Stimulated activated CD4-positive, alpha-beta T cell treated with anti-CD3 and anti-CD28 coated beads, Interleukin-15, amount 100 ng/mL, for 48 hours (primary cell): ENCODE data around the gene MEA1.
A peak's percentile ranks its signal among the peaks of the same experiment; 100 is the strongest.
"Not testable (repeated sequence)": the region's sequence is repeated elsewhere in the genome, so short reads cannot be mapped to it uniquely, and the experiment has no call there.

ENCODE experiments used
- DNase-seq, 2 donors: peaks; one replicate each; pipeline ENCODE4 v3.0.0-alpha.2; 2020; ENCODE audit warnings: low read depth in 2 of 2

Gene MEA1

DNA sequence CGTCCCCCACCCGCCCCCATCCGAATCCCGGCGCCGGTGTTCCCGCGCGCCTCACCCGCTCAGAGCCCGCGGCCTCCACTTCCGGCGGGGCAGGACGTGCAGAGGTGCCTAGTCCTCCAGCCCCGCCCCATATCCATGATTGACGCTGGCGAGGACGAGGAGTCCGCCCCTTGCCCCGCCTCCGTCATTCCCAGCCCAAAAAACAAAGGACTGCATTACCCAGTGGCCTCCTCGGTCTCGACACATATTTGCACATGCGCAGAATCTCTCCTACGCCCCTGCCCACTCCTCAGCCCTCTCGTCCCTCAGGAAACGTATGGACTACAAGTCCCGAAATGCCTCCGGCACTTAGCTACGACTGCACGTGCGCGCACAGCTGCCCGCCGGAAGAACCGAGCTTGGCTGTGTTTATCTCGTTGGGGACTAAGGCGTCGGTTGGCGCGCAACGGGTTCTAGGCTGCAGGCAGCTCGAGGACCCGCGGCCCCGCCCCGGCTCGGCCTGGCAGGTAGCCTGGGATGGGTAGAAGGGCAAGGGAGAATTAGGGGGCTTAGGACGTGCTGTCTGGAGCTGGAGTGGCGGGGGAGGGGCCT, at the start of gene MEA1, which contains the start of gene KLHDC3:
Gene MEA1 (minus strand): TSS at position 104 of the 591 bp plus-strand sequence. CDS start 133 bp downstream, outside the sequence.
Gene KLHDC3 (plus strand): TSS at position 407 of the 591 bp plus-strand sequence. CDS start 2,944 bp downstream, outside the sequence.
- peak; percentile 98 to 99 for DNase-seq

DNA sequence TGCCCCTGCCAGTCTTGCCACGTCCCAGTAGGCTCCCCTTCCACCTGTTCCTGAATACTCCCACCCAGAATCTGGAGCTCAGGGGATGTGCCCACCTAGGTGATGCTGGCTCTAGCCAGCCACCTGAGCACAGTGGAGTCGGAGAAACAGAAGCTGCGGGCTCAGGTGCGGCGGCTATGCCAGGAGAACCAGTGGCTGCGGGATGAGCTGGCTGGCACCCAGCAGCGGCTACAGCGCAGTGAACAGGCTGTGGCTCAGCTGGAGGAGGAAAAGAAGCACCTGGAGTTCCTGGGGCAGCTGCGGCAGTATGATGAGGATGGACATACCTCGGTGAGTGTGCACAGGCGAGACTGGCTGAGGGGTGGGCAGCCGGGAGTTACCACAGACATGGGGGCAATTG, 49.1 kb upstream of the MEA1 start:
- DNase-seq, result no peak

DNA sequence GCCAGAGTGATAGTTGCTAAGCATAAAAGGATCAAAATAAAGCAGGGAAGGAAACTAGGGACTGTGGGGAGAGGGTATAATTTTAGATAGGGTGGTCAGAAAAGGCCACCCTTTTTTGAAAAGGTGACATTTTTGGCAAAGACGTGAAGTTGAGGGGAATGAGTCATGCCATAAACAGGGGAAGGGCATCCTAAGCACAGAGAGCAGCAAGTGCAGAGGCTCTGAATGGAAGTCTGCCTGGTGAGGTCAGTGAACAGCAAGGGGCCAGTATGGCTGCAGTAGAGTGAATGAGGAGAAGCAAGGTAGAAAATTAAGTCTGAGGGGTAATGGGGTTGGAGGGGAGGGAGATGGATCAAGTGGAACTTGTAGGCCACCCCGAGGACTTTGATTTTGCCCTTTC, 48.1 kb upstream of the MEA1 start:
- no peak for DNase-seq

DNA sequence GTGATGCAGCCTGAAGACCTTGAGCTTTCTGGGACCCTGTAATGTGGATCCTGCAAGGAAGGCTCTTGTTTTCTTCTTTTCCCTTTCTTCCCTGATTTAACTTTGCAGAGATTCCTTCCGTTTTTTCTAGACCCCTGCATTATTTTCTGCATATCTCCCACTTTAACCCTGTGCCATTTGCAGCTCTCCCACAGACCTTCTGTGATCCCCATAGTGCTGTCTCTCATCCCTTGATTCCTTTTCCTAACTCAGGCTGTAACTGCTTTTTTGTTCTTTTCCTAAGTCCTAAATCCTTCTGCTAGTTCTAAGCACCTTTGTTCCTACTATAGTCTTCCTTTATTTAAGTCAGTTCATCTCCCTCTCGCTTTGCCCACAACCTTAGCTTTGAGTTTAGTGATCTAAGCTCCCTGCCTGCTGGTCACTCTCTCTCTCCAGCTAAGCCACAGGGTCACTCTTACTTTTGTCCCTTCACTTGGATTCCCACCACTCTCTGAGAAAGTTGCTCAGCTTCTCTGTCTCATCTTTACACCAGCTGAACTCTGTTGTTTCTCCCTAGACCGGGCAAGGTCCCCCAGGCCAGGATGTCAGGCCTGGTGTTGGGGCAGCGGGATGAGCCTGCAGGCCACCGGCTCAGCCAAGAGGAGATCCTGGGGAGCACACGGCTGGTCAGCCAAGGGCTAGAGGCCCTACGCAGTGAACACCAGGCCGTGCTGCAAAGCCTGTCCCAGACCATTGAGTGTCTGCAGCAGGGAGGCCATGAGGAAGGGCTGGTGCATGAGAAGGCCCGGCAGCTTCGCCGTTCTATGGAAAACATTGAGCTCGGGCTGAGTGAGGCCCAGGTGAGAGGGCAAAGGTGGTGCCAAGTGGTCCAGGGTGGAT, 47.2 kb upstream of the MEA1 start:
- DNase-seq, result no peak

DNA sequence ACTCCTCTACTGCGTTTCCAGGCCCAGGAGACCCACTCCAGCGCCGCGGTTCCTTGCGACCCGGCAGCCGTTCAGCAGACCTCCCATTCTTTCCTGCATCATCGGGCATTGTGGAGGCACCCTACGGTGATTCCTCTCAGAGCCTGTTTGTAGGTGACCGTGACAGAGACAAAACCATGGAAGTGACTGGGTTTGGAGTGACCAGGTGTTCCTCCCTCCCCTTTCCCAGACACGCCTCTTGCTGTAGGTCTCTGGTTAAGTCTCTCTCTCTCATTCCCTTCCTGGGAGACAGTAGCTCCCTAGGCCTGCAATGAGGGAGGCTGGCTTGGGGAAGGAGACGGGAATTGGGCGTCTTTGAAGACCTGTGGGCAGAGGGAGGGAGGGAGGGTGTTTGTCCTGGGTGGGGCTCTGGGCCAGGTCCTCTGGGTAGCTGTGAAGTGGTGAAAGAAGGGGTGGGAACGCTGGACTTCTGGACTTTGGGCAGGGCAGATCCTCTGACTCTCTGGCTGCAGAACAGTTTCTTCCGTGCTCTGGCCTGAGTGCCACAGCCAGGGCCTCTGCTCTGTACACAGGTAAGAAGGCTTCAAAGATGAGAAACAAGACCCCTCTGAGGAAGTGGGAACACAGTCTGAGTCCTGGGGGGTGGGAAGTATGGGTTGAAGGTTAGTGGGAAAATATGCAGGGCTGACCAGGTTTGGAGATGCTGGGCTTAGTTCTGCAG, 46.4 kb upstream of the MEA1 start:
- DNase-seq, result no peak

DNA sequence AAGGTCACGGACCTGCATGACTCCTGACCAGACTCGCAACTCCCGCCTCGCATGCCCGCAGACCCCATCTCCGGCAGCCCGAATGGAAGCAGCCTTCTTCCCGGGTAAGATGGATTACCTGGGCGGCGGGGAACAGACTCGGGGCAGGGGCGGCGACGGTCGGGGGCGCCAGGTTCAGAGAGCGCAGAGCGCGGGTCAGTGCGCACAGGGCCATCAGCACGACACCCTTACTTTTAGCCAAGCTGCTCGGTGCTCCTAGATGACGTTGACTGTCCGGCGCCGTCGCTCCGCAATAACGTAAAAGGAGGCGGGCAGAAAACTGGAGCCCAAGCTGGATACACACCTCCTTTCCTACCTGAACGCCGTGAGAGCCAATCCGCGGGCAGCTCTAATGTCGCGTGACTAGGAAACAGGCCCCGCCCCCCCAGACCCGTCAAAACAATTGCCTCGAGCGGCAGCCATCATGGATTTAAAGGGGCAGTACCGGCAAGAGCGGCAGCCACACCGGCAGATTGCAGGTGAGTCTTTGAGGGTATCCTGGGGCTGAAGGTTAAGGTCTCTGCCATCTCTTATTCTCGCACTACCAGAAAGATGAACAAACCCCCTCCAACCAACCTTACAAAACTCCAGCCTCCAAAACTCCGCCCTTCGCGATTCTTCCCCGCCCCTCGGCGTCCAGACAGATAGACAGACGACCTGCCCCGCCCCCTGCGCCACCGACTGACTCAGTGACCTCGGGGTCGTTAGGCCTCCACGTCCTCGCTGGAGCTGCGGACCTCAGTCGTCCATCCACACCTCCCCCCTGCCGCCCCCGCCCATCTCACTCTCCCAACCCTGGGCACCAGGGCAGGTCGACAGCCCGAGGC, 45.7 kb upstream of the MEA1 start, which contains the start of the genes KLC4 and MRPL2:
Gene KLC4 (plus strand): TSS at position 464 of the 866 bp plus-strand sequence. CDS start 1,705 bp downstream, outside the sequence.
Gene MRPL2 (minus strand): TSS at position 267 of the 866 bp plus-strand sequence. CDS start 53 bp downstream, at position 214.
- peak; percentile 95 to 96 for DNase-seq

DNA sequence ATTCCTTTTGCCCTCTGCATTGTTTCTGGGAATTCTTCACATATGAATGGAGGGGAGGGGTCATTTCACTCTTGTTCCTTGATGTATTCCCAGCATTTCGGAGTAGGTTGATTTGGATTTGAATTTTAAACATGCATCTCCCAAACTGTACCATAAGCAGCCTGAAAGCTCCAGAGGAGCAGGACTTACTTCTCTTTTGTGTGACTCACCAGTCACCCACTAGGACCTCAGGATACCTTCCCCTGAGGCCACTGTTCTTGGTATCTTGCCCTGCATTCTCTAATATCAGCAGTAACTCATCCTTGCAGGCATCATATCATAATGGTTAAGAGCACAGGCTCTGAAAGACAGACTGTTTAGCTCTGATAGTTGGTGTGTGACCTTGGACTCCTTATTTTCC, 44.8 kb upstream of the MEA1 start:
- DNase-seq, result no peak

DNA sequence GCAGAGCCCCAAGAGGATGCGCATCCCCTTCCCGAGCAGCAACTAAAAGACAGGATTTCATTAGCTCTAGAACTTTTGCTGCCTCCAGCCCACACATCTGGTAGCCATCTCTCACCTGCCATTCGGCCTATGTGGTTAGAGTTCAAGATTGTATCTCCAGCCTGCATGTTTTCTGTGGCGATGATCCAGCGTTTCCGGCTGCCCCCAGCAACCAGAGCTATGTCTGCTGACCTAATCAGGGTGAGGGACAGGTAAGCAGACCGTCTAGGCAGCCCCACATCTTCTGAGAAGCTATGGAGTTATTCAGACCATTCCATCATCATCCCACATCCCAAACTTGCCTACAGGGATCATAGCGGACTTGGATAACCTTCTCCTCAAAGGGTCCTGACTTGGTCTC, 42.2 kb upstream of the MEA1 start:
- no peak for DNase-seq

DNA sequence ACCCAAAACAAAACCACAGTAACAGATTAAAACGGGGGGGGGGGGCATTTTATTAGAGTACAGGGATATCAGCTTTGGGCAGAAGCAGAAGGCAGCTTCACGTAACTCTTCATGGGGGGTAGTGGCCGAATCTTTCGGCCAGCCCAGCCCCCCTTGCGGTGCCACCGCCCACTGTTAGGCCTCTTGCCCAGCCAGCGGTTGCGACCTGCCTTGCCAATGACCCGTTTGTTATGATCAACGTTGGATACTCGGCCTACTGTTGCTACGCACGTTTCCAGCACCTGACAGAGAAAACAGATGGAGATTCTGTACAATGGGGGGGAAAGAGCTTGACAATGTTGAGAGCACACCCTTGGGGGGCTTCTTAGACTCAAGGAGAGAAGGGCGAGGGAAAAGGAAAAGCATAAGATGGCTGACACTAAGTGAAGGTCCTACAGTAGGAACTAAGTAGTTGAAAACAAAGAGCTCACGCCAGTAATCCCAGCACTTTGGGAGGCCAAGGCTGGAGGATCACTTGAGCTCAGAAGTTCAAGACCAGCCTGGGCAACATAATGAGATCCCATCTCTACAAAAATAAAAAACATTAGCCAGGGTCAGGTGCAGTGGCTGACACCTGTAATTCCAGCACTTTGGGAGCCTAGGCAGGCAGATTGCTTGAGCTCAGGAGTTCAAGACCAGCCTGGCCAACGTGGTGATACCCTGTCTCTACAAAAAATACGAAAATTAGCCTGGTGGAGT, 40.6 kb upstream of the MEA1 start:
- no peak for DNase-seq

DNA sequence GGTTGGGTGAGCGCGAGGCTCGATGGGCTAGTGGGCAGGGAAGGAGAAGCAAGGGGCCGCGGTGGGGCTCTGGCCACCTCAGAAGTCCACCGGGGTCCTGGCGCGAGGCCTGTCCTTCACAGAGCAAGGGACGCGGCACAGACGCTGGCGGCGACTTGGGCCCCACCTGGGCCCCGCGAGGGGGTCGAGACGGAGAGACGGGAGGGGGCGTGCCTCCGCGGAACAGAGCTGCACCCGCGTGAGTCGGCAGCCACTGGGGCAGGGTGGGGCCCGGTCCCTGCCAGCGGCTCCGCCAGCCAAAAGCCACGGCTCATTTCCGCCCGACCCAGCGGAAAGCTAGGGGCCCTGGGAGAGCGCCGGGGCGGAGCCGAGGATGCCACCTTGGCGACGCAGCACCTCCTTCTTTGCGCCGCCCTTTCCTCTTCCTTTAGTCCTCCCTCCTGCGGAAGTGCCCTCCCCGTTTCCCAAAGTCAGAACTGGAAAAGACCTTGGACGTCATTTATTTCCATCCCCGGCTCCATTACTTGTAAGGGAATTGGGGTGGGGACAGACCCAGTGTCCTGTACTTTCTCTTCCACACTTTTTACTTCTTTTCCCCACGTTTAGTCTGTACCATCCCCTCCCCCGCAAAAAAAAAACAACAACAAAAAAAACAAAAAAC, 39.9 kb upstream of the MEA1 start, which contains the start of gene CUL7:
Gene CUL7 (minus strand): TSS at position 307 of the 661 bp plus-strand sequence. CDS start 1,063 bp downstream, outside the sequence.
- DNase-seq, result peak; percentile 81 to 90

DNA sequence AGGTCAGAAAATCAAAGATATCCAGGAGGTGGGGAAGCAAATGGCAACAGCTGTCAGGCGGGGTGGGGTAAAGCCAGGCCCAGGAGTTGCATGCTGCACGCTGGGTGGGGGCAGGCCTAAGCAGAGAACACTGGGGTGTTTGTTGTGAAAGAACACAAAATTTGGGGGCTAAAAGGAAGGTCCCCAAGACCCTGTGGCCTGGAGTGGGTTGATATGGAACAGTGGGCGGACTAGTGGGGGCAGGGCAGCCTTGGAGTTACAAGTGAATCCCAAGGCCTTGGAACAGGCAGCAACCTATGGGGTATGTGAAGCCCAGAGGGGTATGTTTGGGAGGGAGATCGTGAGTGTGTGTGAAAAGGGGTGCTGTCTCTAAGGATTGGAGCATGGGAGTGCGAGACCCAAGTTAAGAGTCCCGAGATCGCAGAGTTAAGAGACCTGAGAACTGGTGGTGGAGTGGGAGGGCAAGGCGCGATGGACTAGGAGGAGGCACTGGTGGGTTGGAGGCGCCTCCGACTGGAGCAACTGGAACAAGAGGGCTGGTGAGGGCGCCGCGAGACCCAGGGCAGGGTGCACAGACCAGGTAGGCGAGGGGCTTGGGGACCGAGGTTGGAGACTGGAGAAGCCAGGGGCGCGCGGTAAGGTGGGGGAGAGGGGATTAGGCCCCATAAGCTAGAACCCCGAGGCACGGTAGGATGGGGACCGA, 39.2 kb upstream of the MEA1 start:
- DNase-seq, result peak in 1 of 2 donors; percentile 14

DNA sequence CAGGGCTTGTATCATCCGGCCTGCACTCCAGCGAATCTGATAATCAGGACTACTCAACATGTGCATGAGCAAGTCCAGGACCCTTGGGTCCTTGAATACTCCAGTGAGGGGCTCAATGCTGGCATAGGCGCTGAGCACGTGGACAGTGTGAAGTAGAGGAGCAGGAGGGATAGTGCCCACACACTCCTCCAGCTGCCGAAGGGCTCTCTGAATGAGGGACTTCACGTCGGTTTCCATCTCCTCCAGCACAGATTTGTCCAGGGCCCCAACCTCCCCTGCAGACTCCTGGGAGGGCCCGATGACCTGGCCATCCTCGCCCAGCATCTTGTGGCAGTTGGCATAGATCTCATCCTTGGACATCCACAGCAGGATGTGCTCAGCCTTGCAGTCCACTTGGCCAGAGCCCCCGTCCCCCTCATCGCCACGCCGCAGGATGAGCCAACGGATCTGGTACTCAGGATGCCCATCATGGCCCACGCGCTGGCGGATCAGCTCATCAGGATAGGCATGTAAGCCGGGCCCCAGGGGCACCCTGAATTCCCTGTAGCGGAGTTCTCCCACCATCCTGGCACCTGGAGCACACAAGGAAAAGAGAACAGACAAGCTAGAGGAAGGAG, 38.6 kb upstream of the MEA1 start:
- DNase-seq, result no peak

DNA sequence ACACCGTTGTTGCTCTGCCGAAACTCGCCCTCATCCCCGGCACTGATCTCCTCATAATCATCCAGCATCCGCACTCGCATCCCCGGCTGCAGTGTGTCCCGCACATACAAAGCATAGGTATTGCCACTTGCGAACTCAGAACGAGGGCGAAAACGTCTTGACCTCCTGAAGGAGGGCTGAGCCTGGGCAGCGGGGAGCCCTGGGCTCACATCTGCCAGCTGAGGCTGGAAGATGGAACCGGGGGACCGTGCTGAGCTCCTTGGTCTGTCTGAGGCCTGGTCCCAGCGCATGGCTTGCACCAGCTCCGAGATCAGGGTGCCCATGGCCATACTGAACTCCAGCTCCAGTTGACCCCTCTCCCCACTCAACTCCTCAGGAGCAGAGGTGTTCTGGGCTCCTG, 37.2 kb upstream of the MEA1 start:
- DNase-seq, result no peak

DNA sequence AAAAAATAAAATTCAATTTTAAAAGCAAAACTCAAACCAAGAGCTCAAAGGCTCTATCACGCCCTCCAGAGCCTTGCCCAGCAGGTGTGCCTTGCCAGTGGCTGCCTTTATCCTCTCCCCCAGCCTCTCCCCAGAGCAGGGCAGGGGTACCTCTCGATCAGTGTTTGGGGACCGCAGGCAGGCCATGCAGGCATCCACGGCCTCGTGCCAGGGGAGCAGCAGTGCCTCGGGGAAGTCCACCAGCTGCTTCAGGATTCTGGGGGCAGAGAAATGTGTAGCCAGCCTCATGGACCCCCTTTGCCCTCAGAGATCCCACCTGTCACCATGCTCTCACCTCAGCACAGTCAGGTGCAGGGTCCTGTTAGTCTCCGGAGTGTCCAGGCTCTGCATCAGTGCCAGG, 34.3 kb upstream of the MEA1 start:
- DNase-seq, result no peak

DNA sequence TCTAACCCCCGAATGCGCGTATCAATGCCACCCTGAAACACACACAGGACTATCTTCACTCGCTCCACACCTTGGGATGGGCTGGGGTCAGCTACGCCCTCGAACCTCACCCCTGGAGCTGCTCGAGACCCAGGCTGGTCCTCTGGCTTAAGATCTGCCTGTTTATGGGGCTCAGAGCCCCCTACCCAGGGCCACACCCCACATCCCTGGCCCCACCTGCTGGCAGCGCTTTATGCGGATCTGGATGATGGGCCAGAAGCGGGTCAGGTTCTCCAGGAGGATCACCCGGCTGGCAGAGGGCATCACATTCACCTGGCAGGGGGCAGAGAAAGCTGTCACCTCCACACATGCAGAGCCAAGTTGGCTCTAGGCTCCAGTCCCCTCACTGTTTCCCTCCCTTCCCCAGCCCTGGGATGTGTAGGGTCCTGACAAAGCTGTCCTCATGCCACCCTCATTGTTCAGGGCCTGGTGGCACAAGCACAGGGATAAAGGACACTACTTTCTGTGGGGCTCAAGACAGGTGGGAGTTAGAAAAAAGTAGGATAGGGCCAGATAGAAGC, 31.7 kb upstream of the MEA1 start:
- no peak for DNase-seq

DNA sequence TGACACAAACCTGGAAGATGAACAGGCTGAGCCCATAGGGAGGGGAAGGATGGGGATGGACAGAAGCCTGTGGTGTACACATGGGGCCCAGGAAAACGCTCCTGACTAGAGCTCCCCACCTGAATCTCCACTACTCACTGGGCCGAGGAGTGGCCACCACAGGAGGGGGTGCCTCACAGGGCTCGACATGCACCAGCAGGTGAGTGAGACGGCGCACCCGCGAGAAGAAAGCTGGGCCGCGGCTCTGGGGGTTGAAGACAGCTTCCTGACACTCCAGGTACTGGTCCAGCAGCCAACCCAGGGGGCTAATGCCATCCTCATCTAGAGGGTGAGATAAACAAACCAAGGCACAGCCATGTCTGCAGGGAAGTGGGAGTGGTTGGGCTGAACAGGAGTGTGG, 29.6 kb upstream of the MEA1 start:
- no peak for DNase-seq

DNA sequence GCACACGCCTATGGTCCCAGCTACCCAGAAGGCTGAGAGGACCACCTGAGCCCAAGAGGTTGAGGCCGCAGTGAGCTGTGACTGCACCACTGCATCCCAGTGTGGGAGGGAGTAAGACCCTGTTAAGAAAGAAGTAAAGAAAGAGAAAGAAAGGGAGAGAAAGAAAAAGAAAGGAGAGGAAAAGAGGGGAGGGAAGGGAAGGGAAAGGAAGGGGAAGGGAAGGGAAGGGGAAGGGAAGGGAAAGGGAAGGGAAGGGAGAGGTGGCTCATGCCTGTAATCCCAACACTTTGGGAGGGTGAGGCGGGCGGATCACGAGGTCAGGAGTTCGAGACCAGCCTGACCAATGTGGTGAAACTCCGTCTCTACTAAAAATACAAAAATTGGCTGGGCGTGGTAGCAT, 27.7 kb upstream of the MEA1 start:
- DNase-seq, result not testable (repeated sequence)

DNA sequence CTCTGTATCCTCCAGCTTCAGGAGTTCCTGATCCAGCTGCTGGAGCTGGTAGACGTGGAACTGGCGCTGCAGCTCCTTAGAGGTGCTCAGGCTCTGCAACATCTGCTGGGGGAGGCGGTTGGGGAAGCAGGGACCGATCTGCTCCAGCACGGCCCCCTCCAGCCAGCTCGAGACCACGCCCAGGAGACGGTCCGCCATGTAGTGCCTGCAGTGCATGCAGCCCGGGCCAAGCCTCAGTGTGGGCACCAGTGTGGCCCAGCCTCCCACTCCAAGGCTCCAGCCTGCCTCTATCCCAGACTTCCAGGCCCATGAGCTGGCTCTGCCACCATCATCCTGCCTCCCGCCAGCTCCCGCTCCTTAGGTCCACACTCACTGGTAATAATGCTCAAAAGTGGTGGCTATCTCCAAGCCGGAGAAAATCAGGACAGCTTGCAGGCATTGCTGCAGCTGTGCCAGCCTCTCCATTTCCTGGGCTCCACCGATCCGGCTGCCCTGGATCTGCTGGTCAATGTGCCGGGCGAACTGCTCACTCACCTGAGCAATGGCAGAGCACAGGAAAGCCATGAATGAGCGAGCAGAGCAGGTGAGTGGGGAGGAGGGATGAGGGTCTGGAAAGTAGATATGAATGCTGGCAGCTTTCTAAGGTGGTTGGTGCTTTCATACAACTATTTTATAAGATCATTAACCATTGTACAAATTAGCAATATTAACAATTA, 27.0 kb upstream of the MEA1 start:
- DNase-seq, result no peak
